ENCODE data around the gene MYMK. TPM values are rescaled to one million over a fixed set of nuclear protein-coding genes. Genes with fewer than 3 reads are reported as not detected.

The MYMK gene
- total RNA-seq, 1 donor from 2014 or later, result not detected

- no peak overlapping the region for H3K4me3 ChIP-seq
- intact Hi-C loops (cut with DNase I), result no loop called here
- H3K4me1 ChIP-seq, result peaks cover 22% of the 10 kb centered on the region
- no peaks in the 10 kb centered on the region for H3K9me3 ChIP-seq
- no peak for TF ChIP-seq CTCF (IDR thresholded peaks at IDR 0.05)
- no peaks in the 10 kb centered on the region for H3K27me3 ChIP-seq
- no peak for ATAC-seq
- DNase-seq, result no peak
- no peak overlapping the region for H3K27ac ChIP-seq
- no peaks in the 10 kb centered on the region for H3K36me3 ChIP-seq
Observed at GRCh38 chr9:133547116-133547515, 22.4 kb upstream of the MYMK start.

GRCh38 chr9:133546287-133546680 is 21.5 kb upstream of the MYMK start:
- Histone ChIP-seq H3K4me3 (no peak overlapping the region), H3K4me1 (peaks cover 22% of the 10 kb centered on the region), H3K36me3 (no peaks in the 10 kb centered on the region), H3K9me3 (no peaks in the 10 kb centered on the region), H3K27ac (no peak overlapping the region), H3K27me3 (no peaks in the 10 kb centered on the region)
- no peak for TF ChIP-seq CTCF (IDR thresholded peaks at IDR 0.05)
- intact Hi-C loops (cut with DNase I), result no loop called here
- no peak for DNase-seq
- no peak for ATAC-seq

DNA sequence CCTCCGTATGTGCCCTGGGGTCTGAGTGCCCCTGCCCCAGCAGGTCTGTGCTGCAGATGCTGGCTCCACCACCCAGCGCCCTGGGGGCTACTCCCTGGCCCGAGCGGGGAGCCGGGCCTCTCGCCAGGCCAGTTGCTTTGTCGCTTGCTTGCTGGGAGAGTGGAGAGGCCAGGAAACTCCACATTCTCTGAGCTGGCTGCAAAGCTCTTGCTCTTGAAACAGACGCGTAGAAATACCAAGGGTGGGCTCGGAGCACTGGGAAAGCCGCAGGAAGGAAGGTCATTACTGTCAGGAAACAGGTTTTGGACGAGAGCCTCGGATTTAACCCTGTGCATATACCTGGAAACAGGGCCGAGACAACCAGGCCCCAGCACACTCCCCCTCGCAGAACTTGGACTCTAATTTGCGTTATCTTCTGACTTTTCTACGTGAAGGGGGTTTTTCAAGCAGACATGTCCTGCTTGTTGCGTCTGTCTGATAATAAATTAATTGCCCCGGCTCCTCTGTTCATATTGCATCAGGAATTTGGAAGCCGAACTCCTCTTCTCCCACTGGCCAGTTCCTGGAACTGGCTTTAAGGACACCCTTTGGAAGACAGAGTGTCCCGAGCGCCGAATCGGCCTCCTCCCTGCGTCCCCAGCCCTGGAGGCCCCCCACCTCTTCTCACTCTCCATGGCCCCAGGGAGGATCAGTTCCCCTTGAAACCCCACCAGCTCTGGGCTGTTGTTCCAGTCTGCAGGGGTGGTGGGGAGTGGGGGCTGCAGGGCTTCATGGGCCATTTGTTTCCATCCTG is 20.9 kb upstream of the MYMK start:
- DNase-seq (no peak), ATAC-seq (peak; percentile 8)
- Histone ChIP-seq H3K36me3 (no peaks in the 10 kb centered on the region), H3K27me3 (no peaks in the 10 kb centered on the region), H3K27ac (peak overlapping the region; percentile 53), H3K4me1 (peaks cover 22% of the 10 kb centered on the region), H3K4me3 (no peak overlapping the region), H3K9me3 (no peaks in the 10 kb centered on the region)
- no peak for TF ChIP-seq CTCF (IDR thresholded peaks at IDR 0.05)
- intact Hi-C loops (cut with DNase I), result no loop called here

GRCh38 chr9:133543772-133544467 is 19.2 kb upstream of the MYMK start:
- intact Hi-C loops (cut with DNase I), result no loop called here
- Histone ChIP-seq H3K36me3 (no peaks in the 10 kb centered on the region), H3K27ac (peak overlapping the region; percentile 53), H3K4me3 (no peak overlapping the region), H3K27me3 (no peaks in the 10 kb centered on the region), H3K4me1 (peaks cover 29% of the 10 kb centered on the region), H3K9me3 (no peaks in the 10 kb centered on the region)
- TF ChIP-seq CTCF (IDR thresholded peaks at IDR 0.05), result no peak
- ATAC-seq, result no peak
- no peak for DNase-seq

DNA sequence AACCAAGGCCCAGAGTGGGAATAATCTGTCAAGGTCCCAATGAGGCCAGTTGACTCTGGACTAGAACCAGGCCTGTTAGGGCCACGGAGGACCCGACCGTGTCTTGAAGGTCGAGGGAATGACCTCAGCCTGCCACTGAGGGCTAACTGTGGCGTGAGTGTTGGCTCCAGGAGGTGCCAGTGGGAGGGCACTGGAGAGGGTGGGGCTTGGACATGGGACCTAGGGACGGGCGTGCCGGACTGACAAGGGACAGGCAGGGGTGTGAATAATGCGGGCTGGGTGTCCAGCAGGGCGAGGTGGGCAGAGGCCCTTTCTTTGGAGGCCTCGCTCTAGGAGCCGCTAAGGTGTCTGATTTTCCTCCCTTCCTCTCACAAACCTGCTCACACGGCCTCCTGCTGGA is 17.2 kb upstream of the MYMK start:
- no peak for ATAC-seq
- Histone ChIP-seq H3K4me3 (no peak overlapping the region), H3K36me3 (no peaks in the 10 kb centered on the region), H3K27me3 (no peaks in the 10 kb centered on the region), H3K9me3 (no peaks in the 10 kb centered on the region), H3K27ac (no peak overlapping the region), H3K4me1 (peaks cover 32% of the 10 kb centered on the region)
- TF ChIP-seq CTCF (IDR thresholded peaks at IDR 0.05), result no peak
- intact Hi-C loops (cut with DNase I), result no loop called here
- DNase-seq, result no peak
